ENCODE data around the gene GRK5.
"Not testable (repeated sequence)": the region's sequence is repeated elsewhere in the genome, so short reads cannot be mapped to it uniquely, and the experiment has no call there.

Gene GRK5

GRCh38 chr10:119207366-119207666 is at the start of gene GRK5:
TSS of gene GRK5 (plus strand) at chr10:119207571. CDS start at chr10:119207918, 347 bp downstream.
- peak; percentile 97 for DNase-seq (ENCODE audit: low read depth)

- no peak for DNase-seq (ENCODE audit: low read depth)
Measured at GRCh38 chr10:119159332-119159731, 48.0 kb upstream of the GRK5 start.

GRCh38 chr10:119161680-119162451 is 45.5 kb upstream of the GRK5 start:
- peak; percentile 51 for DNase-seq (ENCODE audit: low read depth)

GRCh38 chr10:119162452-119163092 is 44.8 kb upstream of the GRK5 start:
- no peak for DNase-seq (ENCODE audit: low read depth)

- peak; percentile 80 for DNase-seq (ENCODE audit: low read depth)
Measured at GRCh38 chr10:119165171-119166117, 41.9 kb upstream of the GRK5 start, which contains the start of gene SFXN4. TSS of gene SFXN4 (minus strand) at chr10:119165714. CDS start at chr10:119165647, 67 bp downstream.

- no peak for DNase-seq (ENCODE audit: low read depth)
Measured at GRCh38 chr10:119166118-119166500, 41.3 kb upstream of the GRK5 start.

- peak; percentile 46 for DNase-seq (ENCODE audit: low read depth)
Measured at GRCh38 chr10:119166564-119166963, 40.8 kb upstream of the GRK5 start.

GRCh38 chr10:119167041-119167440 is 40.3 kb upstream of the GRK5 start:
- no peak for DNase-seq (ENCODE audit: low read depth)

GRCh38 chr10:119174109-119174508 is 33.3 kb upstream of the GRK5 start:
- no peak for DNase-seq (ENCODE audit: low read depth)

- no peak for DNase-seq (ENCODE audit: low read depth)
Measured at GRCh38 chr10:119176166-119176565, 31.2 kb upstream of the GRK5 start.

GRCh38 chr10:119177708-119178371 is 29.5 kb upstream of the GRK5 start:
- peak; percentile 56 for DNase-seq (ENCODE audit: low read depth)

GRCh38 chr10:119178372-119179119 is 28.8 kb upstream of the GRK5 start, which contains the start of gene PRDX3:
TSS of gene PRDX3 (minus strand) at chr10:119178812. CDS start at chr10:119178790, 22 bp downstream.
- DNase-seq (ENCODE audit: low read depth): peak; percentile 95

GRCh38 chr10:119180850-119181400 is 26.4 kb upstream of the GRK5 start:
- DNase-seq (ENCODE audit: low read depth): not testable (repeated sequence)

GRCh38 chr10:119183664-119184412 is 23.5 kb upstream of the GRK5 start:
- no peak for DNase-seq (ENCODE audit: low read depth)

GRCh38 chr10:119189811-119190282 is 17.5 kb upstream of the GRK5 start:
- DNase-seq (ENCODE audit: low read depth): peak; percentile 76

- DNase-seq (ENCODE audit: low read depth): peak; percentile 99
Measured at GRCh38 chr10:119190353-119190752, 17.0 kb upstream of the GRK5 start.

GRCh38 chr10:119190954-119191785 is 16.2 kb upstream of the GRK5 start:
- no peak for DNase-seq (ENCODE audit: low read depth)

- DNase-seq (ENCODE audit: low read depth): peak; percentile 60
Measured at GRCh38 chr10:119191881-119192280, 15.5 kb upstream of the GRK5 start.

GRCh38 chr10:119197921-119198320 is 9.4 kb upstream of the GRK5 start:
- peak; percentile 87 for DNase-seq (ENCODE audit: low read depth)

Data from ELR (cell line).